ENCODE measurements around the gene CAPZA2.

CAPZA2 gene

DNA sequence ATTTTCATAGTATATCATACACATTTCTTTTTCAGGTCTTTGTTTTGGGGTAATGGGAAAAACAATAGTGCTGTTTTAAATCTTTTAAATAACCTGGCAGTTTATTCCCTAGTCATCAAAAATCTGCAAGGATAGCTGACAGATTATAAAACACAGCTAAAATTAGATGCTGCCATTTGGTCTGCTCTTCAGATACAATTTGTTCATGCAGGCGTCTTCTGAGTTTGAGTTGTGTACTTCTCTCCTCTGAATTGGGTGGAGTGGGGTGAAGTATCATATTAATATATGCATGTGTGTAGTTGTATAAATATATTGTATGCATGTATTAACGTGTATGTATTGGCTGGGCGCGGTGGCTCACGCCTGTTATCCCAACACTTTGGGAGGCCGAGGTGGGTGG, 48.0 kb downstream of the CAPZA2 start:
- no peak for TF ChIP-seq CTCF (IDR thresholded peaks at IDR 0.05; ENCODE audit: low read depth, low read length, missing control alignments)
- DNase-seq (ENCODE audit: low read depth): no peak
- H3K4me3 ChIP-seq (ENCODE audit: low read depth, low read length): no peak overlapping the region

GRCh38 chr7:116911801-116912200, 49.4 kb downstream of the CAPZA2 start:
- H3K4me3 ChIP-seq (ENCODE audit: low read depth, low read length): no peak overlapping the region
- TF ChIP-seq CTCF (IDR thresholded peaks at IDR 0.05; ENCODE audit: low read depth, low read length, missing control alignments): no peak
- DNase-seq (ENCODE audit: low read depth): no peak

DNA sequence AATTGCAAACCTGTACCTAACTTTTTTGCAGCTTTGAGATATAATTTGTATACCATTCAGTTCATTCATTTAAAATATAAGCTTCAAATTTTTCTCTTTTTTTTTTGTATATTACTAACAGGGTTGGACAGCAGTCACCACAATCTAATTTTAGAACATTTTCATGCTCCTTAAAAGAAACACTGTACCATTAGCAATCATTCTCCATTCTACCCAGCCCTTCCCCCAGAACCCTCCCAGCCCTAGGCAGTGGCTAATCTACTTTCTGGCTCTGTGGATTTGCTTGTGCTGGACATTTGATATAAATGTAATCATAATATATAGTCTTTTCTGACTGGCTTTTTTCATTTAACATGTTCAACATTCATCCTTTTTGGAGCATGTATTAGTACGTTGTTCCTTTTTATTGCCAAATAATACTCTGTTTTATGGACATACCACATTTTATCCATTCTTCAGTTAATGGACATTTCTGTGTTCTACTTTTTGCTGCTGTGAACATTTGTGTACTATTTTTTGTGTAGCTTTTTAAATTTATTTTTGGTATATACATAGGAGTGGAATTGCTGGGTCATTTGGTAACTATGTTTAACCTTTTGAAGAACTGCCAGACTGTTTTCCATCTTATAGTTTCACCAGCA, 50.0 kb downstream of the CAPZA2 start:
- no peak overlapping the region for H3K4me3 ChIP-seq (ENCODE audit: low read depth, low read length)
- DNase-seq (ENCODE audit: low read depth): no peak
- TF ChIP-seq CTCF (IDR thresholded peaks at IDR 0.05; ENCODE audit: low read depth, low read length, missing control alignments): no peak

- no peak for DNase-seq (ENCODE audit: low read depth)
- TF ChIP-seq CTCF (IDR thresholded peaks at IDR 0.05; ENCODE audit: low read depth, low read length, missing control alignments): no peak
- no peak overlapping the region for H3K4me3 ChIP-seq (ENCODE audit: low read depth, low read length)
Observed at GRCh38 chr7:116918704-116919103, 56.3 kb downstream of the CAPZA2 start.

GRCh38 chr7:116920359-116920758, 58.0 kb downstream of the CAPZA2 start:
- no peak for TF ChIP-seq CTCF (IDR thresholded peaks at IDR 0.05; ENCODE audit: low read depth, low read length, missing control alignments)
- H3K4me3 ChIP-seq (ENCODE audit: low read depth, low read length): no peak overlapping the region
- DNase-seq (ENCODE audit: low read depth): no peak

- no peak overlapping the region for H3K4me3 ChIP-seq (ENCODE audit: low read depth, low read length)
- no peak for TF ChIP-seq CTCF (IDR thresholded peaks at IDR 0.05; ENCODE audit: low read depth, low read length, missing control alignments)
- no peak for DNase-seq (ENCODE audit: low read depth)
Observed at GRCh38 chr7:116922545-116922944, 60.2 kb downstream of the CAPZA2 start.

DNA sequence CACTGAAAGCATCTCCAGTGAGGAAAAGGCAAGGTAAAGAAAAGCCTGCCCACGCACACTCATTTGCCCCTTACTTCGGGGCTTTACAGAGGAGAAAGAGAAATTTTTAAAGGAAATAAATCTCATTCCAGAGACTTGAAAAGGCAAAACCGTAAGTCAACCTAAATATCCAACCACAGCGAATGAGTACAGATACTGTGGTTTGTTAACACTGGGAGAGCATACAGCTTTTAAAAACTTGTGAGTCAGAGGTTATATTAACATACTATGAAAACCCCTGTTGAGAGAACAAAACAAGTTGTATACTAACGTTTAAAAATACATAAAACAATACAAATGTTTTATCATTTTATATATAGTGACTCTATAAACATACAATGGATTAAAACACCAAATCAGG, 62.4 kb downstream of the CAPZA2 start:
- no peak for TF ChIP-seq CTCF (IDR thresholded peaks at IDR 0.05; ENCODE audit: low read depth, low read length, missing control alignments)
- DNase-seq (ENCODE audit: low read depth): no peak
- H3K4me3 ChIP-seq (ENCODE audit: low read depth, low read length): no peak overlapping the region
